ENCODE measurements around the gene EPS8L2. TPM values are rescaled to one million over a fixed set of nuclear protein-coding genes. Genes with fewer than 3 reads are reported as not detected.

The EPS8L2 gene
- total RNA-seq, 4 donors from 2014 or later = 14.1 to 27.6 (median 22.3) TPM

GRCh38 chr11:660681-661444 lies 45.2 kb upstream of the EPS8L2 start:
- no peak for TF ChIP-seq CTCF (IDR thresholded peaks at IDR 0.05)
- no peak for ATAC-seq (ENCODE audit: low FRiP score)
- no peak for DNase-seq (ENCODE audit: low spot score)

- peak in 1 of 3 donors; percentile 27 for TF ChIP-seq CTCF (IDR thresholded peaks at IDR 0.05)
- peak; percentile 60 for DNase-seq (ENCODE audit: low spot score)
- ATAC-seq (ENCODE audit: low FRiP score) = peak; percentile 31
Measured at GRCh38 chr11:662689-663274, 43.2 kb upstream of the EPS8L2 start.

GRCh38 chr11:665062-665703 lies 40.8 kb upstream of the EPS8L2 start:
- TF ChIP-seq CTCF (IDR thresholded peaks at IDR 0.05) = no peak
- ATAC-seq (ENCODE audit: low FRiP score) = no peak
- no peak for DNase-seq (ENCODE audit: low spot score)

GRCh38 chr11:665704-666281 lies 40.2 kb upstream of the EPS8L2 start:
- TF ChIP-seq CTCF (IDR thresholded peaks at IDR 0.05) = no peak
- ATAC-seq (ENCODE audit: low FRiP score) (peak; percentile 26), DNase-seq (ENCODE audit: low spot score) (no peak)

GRCh38 chr11:673866-674265 lies 32.2 kb upstream of the EPS8L2 start:
- DNase-seq (ENCODE audit: low spot score) (no peak), ATAC-seq (ENCODE audit: low FRiP score) (no peak)
- no peak for TF ChIP-seq CTCF (IDR thresholded peaks at IDR 0.05)

GRCh38 chr11:674406-674805 lies 31.6 kb upstream of the EPS8L2 start:
- no peak for ATAC-seq (ENCODE audit: low FRiP score)
- DNase-seq (ENCODE audit: low spot score) = no peak
- TF ChIP-seq CTCF (IDR thresholded peaks at IDR 0.05) = no peak
